BJ (cell line): Measurements from ENCODE around the gene TNRC6B. TPM values are rescaled to one million over a fixed set of nuclear protein-coding genes. Genes with fewer than 3 reads are reported as not detected.

Experiments
- CTCF ChIA-PET: fragments of 350-600 bp; formaldehyde crosslinking; extraction: SDS; loops from one replicate; lab custom pipeline; 2021; ENCODE audit warnings: antibody characterized with exemption, inconsistent platforms; lab: Yijun Ruan, JAX
- POLR2A ChIA-PET: fragments of 300-600 bp; sonication (Branson Sonifier 250); formaldehyde crosslinking; extraction: SDS; loops from one replicate; lab custom pipeline; 2021; ENCODE audit warnings: antibody characterized with exemption; lab: Charles Lee
- DNase-seq: peaks from one replicate; pipeline ENCODE4 v3.0.0-alpha.2; 2011; ENCODE audit warnings: low read depth
- H3K27me3 ChIP-seq: 2 replicates; pipeline ENCODE4 v1.6.0; 2011; ENCODE audit warnings: low read length; ENCODE audit not compliant: control insufficient read depth, insufficient read depth
- H3K36me3 ChIP-seq: 2 replicates; pipeline ENCODE4 v1.5.1; 2011; ENCODE audit warnings: low read length; ENCODE audit not compliant: control insufficient read depth, insufficient read depth
- H3K4me3 ChIP-seq: 2 replicates; pipeline ENCODE4 v1.5.1; 2011; ENCODE audit warnings: low read depth, mild to moderate bottlenecking, control low read depth, low read length
- polyA plus RNA-seq: library from polyadenylated mRNA; depleted of rRNA; stranded (reverse); fragments of >200 nt; gene quantifications from 2 replicates; pipeline ENCODE4 v1.2.3, GENCODE V29; 2011
- TF ChIP-seq, protein P1 (sequence below): IDR thresholded peaks from 2 replicates; pipeline ENCODE4 v1.5.1; 2011; ENCODE audit warnings: low read depth, mild to moderate bottlenecking, control low read depth, inconsistent platforms, low read length, moderate library complexity; ENCODE audit not compliant: insufficient read depth

TNRC6B gene
- polyA plus RNA-seq, 1 experiment: 8.0 TPM

DNA sequence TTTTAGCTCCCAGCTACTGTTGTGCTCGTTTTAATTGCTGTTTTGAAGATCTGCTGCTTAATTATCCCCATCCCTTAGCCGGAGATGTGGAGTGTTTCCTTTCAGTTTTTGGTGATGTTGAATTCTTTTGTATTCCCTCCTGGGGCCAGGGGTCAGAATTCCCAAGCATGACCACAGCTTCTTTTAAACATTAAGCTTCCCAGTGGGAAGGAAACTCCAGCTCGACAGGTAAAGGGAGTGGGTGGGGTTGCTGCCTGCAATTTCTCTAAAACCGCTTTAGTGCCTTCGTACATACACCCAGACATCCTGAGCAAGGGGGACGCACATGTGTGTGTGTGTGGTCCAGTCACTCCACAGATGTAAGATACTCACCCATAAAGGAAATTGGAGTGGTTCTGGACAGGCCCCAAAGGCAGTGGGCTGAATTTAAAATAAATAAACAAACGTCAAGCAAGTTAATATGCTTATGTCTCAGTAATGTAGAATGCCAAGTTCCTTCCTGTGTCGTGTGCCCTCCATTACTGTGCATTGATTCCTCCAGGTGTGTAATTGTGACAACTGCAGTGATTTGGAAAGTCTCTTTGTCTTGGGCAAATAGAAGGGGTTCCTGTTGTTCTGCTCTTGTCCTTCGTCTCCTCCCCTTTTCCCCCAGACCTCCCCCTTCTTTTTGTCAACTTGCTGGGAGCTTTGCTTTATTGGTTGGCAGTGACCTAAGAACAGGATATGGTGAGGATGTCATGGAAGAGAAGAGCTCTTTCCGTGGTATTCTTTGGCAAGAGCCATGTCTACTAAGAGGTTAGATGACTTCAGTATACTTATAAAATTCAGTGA is 149.4 kb downstream of the TNRC6B start:
- POLR2A ChIA-PET: interaction anchor here (0.6 kb wide), 1 partner anchor 27 kb away, joined by 6 read pairs; no protein-coding TSS in a partner anchor
- DNase-seq: no peak
- TF ChIP-seq, protein P1, sequence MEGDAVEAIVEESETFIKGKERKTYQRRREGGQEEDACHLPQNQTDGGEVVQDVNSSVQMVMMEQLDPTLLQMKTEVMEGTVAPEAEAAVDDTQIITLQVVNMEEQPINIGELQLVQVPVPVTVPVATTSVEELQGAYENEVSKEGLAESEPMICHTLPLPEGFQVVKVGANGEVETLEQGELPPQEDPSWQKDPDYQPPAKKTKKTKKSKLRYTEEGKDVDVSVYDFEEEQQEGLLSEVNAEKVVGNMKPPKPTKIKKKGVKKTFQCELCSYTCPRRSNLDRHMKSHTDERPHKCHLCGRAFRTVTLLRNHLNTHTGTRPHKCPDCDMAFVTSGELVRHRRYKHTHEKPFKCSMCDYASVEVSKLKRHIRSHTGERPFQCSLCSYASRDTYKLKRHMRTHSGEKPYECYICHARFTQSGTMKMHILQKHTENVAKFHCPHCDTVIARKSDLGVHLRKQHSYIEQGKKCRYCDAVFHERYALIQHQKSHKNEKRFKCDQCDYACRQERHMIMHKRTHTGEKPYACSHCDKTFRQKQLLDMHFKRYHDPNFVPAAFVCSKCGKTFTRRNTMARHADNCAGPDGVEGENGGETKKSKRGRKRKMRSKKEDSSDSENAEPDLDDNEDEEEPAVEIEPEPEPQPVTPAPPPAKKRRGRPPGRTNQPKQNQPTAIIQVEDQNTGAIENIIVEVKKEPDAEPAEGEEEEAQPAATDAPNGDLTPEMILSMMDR: no peak

DNA sequence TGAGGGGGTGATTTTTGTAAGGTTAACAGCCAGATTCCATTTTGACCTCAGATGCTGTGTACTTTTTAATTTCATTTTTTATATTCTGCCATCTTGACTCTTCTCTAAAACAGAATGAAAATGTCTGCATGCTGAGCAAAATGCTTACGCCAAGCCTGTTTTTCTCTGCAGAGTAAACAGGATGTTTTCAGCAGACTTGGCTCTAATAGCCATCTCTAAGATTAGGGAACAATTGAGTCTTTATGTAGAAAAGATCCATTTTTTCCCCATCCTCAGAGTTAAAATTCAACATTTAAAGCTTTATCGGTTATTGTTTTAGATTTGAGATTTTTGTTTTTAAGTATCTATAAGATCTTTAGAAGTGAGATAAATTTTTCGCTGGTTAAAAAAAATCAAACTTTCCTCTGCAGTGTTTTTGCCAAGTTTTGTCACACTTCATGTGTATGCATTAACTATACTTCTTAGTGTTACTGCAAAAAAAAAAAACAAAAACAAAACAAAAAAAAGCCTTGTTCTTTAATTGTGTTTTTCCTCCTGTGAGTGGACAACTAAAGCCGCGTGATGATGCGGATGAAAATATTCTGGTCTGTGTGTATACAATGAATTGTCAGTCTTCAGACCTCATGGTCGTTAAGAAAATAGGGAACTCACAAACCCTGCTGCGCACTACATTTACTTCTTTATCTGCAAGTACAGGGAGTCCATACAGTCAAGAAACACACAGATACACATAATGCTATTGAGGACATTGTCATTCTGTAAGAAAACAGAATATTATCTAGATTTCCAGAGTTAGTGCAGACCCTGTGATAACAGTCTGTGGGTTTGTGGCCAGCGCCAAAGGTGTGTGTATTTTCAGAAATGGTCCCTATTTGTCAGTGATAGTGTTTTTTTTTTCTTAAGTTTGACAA is 151.1 kb downstream of the TNRC6B start:
- DNase-seq: no peak
- Histone ChIP-seq H3K36me3 (peaks cover 8% of the 10 kb centered on the region), H3K27me3 (no peaks in the 10 kb centered on the region), H3K4me3 (no peak overlapping the region)
- POLR2A ChIA-PET: no interaction called here
- CTCF ChIA-PET: interaction anchor here (1.0 kb wide), 1 partner anchor 38 kb away, joined by 3 read pairs; no protein-coding TSS in a partner anchor
- TF ChIP-seq, protein P1: no peak

More for the DNA sequence above, 149.4 kb downstream of the TNRC6B start:
- no peaks in the 10 kb centered on the region for H3K27me3 ChIP-seq
- peaks cover 11% of the 10 kb centered on the region for H3K36me3 ChIP-seq
- CTCF ChIA-PET: interaction anchor here (0.7 to 1.5 kb wide), 4 partner anchors 10 to 367 kb away, joined by 3 read pairs; no protein-coding TSS in a partner anchor
- no peak overlapping the region for H3K4me3 ChIP-seq

DNA sequence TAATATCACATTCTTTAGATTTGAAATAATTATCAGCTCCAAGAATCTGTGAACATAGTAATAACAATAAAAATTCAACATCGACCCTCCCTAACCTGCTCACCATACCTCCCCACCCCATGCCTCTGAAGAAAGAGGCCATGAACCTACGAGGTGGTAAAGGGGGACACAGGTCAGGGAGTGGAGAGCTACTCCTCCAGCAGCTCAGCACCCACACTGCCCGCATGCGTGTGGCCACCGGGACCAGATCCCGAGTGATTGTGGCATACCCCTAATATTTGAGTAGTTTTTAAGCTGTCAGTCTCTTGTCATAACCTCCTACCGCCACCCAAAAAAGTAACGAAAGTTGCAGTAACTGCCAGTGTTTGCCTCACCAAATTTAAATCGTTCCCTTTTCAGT is 151.7 kb downstream of the TNRC6B start:
- CTCF ChIA-PET: interaction anchor here (1.0 kb wide), 1 partner anchor 39 kb away, joined by 3 read pairs; no protein-coding TSS in a partner anchor
- Histone ChIP-seq H3K27me3 (no peaks in the 10 kb centered on the region), H3K4me3 (no peak overlapping the region), H3K36me3 (peaks cover 7% of the 10 kb centered on the region)
- DNase-seq: no peak
- TF ChIP-seq, protein P1: no peak
- POLR2A ChIA-PET: no interaction called here

DNA sequence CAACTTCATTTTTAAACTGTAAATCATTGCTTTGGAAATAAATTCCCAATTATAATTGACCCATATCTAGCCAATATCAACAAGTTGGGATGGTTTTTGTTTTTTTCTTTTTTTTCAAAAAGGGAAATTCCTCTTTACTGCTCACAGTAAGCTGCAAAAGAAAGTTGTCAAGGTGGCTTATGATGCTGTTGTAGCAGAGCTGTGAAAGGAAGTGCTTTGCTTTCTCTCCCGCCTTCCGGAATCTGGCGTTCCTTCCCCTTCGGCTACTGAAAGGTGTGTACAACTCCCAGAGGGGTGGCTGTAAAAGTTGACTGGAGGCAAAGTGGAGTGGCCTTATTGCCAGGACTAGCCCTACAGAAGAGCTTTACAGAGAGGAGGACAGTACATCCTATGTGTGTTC is 152.4 kb downstream of the TNRC6B start:
- CTCF ChIA-PET: interaction anchor here (1.0 kb wide), 1 partner anchor 40 kb away, joined by 3 read pairs; no protein-coding TSS in a partner anchor

More for the DNA sequence above, 152.4 kb downstream of the TNRC6B start:
- DNase-seq: no peak
- TF ChIP-seq, protein P1: no peak
- POLR2A ChIA-PET: no interaction called here
- H3K36me3 ChIP-seq: peaks cover 6% of the 10 kb centered on the region
- no peak overlapping the region for H3K4me3 ChIP-seq
- H3K27me3 ChIP-seq: no peaks in the 10 kb centered on the region
